Measurements from ENCODE around the gene LGALS1.

GRCh38 chr22:37633625-37634416 lies 41.6 kb upstream of the LGALS1 start:
- no peak for TF ChIP-seq CTCF (IDR thresholded peaks at IDR 0.05; ENCODE audit: borderline replicate concordance, extremely low read depth, low read length, poor library complexity, severe bottlenecking)
- TF ChIP-seq EZH2 (IDR thresholded peaks at IDR 0.05; ENCODE audit: borderline replicate concordance, low read depth, low read length, severe bottlenecking) = no peak
